GM18511 (cell line): Measurements from ENCODE around the gene NCK1.
"Not testable (repeated sequence)": the region's sequence is repeated elsewhere in the genome, so short reads cannot be mapped to it uniquely, and the experiment has no call there.

Experiments
- ATAC-seq: cut with Tn5 transposase; IDR thresholded peaks from one replicate; pipeline ENCODE4 v1.9.1; 2021; ENCODE audit warnings: mild to moderate bottlenecking, moderate library complexity; ENCODE audit not compliant: unreplicated experiment

NCK1 gene

GRCh38 chr3:136943436-136943835 is 81.4 kb downstream of the NCK1 start:
- ATAC-seq = no peak

DNA sequence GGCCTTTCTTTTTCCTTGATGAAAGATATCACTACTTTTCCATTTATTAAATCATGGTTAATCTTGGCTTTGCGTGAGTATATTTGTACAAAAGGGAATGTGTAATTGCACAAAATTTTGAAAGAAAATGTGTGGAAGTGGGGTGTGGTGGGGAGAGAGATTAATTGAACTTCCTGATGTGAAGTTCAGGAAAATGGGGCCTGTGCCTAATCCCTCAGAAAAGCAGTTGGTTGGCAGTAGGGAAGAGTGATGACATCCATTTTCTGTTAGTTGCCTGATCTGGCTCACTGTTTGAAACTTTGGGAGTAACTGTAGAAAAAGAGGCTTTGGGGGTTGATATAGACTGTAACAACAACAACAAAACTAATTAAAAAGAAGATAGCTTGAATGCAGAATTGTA is 85.0 kb downstream of the NCK1 start:
- no peak for ATAC-seq

DNA sequence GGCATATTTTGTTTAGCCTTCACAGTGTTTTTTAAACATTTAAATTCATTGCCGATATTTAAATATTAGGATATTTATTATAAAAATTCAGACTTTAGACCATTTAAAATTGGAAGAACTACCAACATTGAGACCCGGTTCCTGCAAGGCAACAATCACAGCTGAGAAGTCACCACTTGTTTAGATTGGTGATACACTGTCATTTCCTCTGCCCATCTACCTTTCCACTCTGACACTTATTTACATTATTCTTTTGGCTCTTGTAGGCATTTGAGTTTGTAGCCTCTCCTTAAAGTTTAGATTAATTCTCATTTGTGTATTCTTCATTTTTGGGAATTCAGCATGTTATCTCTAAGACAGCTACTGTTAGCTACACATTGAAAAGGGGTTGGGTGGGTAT is 85.5 kb downstream of the NCK1 start:
- no peak for ATAC-seq

DNA sequence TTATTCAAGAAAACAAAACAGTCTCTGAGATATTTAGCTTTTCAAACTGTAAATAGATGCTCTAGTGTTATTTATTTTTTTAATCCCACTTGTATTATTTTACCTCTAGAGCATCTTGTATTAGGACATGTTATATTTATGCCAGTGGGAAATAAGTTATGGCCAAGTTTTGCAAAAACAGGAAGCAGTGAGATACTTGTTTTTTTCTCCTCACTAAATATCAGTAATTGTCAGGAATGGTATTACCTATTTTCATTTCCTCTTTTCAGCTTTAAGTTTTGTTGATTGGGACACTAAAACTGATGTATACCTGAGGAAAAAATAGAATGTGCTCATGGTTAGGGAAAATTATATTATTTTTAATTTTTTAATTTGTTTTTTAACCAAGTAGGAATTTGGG is 87.1 kb downstream of the NCK1 start:
- no peak for ATAC-seq

- ATAC-seq = no peak
Observed at GRCh38 chr3:136949708-136950107, 87.7 kb downstream of the NCK1 start.

- no peak for ATAC-seq
Observed at GRCh38 chr3:136950623-136951022, 88.6 kb downstream of the NCK1 start.

GRCh38 chr3:136952292-136952691 is 90.3 kb downstream of the NCK1 start:
- ATAC-seq = no peak

DNA sequence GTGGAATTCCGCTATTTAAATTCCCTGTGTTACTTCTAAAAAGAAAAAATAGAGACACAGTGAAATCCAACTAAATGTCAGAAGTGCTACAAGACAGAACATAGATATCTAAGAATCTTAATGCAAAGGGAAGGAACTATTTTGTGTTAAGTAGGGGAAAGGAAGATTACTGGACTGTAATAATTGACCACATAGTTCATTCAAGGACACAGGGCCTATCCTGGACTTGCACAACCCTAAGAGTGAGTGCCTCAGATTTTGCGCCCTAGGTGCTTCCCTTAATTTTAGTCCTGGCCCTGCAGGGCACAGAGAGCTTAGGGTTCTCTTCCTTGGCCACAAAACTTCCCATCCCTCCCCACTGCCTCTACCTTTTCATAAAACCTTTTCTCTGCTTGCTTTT is 92.2 kb downstream of the NCK1 start:
- no peak for ATAC-seq

GRCh38 chr3:136954980-136955780 is 93.2 kb downstream of the NCK1 start:
- ATAC-seq = no peak

- no peak for ATAC-seq
Observed at GRCh38 chr3:136955813-136956212, 93.8 kb downstream of the NCK1 start.

GRCh38 chr3:136956971-136957370 is 95.0 kb downstream of the NCK1 start:
- no peak for ATAC-seq

DNA sequence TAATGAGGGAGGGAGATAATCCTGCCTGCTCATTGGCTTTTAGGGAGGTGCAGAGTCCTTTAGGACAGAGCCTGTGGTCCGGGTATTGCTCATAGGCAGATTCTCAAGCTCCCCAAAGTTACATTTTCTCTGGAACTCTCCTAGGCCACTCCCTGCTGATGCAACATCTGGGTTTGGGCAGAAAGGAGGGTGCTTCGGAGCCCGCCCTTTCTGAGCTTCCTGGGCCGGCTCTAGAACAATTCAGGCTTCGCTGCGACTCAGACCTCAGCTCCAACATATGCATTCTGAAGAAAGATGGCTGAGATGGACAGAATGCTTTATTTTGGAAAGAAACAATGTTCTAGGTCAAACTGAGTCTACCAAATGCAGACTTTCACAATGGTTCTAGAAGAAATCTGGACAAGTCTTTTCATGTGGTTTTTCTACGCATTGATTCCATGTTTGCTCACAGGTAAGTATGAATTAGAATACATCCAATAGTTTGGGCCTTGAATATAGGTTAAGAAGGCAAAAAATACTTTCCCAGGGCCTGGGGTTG is 95.8 kb downstream of the NCK1 start, which contains the start of gene IL20RB:
IL20RB (plus strand) TSS at position 233 of the 538 bp plus-strand sequence; CDS start at position 364, 131 bp downstream.
- ATAC-seq = no peak

DNA sequence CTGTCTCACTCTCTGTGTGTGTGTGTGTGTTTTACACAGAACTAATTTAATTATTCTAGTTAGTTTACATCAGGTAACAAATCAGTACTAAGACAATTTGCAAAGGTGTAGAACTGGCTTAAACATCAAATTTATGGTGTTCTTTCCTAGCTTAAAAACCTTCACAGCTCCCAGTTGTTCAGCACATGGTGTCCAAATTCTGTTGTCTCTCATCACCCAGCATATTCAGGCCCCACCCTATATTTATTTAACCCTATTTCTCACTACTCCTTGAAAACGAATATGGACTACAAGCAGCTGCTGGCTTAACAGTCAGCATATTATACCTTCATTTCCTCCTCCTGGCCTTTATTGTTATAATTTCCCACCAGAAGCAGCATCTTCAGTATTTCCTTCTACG is 96.9 kb downstream of the NCK1 start:
- no peak for ATAC-seq

GRCh38 chr3:136959599-136959998 is 97.6 kb downstream of the NCK1 start:
- no peak for ATAC-seq

GRCh38 chr3:136960838-136961836 is 99.1 kb downstream of the NCK1 start:
- ATAC-seq = no peak

- no peak for ATAC-seq
Observed at GRCh38 chr3:136962927-136963326, 100.9 kb downstream of the NCK1 start.

DNA sequence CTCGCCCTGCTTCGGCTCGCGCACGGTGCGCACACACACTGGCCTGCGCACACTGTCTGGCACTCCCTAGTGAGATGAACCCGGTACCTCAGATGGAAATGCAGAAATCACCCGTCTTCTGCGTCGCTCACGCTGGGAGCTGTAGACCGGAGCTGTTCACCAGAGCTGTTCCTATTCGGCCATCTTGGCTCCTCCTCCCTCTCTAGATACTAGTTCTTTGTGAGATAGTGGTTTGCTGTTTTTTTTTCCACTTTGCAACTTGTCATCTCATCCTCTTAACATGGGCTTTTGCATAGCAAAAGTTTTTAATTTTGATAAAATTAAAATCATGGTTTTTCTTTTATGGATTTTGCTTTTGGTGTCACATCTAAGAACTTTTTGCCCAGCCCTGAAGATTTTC is 107.5 kb downstream of the NCK1 start:
- ATAC-seq = not testable (repeated sequence)

- no peak for ATAC-seq
Observed at GRCh38 chr3:136973352-136973751, 111.3 kb downstream of the NCK1 start.

DNA sequence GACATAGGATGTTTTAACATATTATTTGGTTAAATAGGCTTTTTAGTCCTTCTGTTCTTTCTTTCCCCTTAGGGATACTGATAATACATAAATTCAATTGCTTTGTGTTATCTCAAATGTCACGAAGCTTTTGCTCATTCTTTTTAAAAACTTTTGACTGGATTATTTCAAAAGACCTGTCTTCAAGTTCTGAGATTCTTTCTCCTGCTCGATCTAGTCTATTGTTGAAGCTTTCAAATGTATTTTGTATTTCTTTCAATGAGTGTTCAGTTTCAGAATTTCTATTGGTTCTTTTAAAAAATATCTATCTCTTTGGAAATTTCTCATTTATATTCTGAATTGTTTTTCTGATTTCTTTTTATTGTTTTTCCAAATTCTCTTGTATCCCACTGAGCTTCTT is 112.7 kb downstream of the NCK1 start:
- ATAC-seq = no peak

DNA sequence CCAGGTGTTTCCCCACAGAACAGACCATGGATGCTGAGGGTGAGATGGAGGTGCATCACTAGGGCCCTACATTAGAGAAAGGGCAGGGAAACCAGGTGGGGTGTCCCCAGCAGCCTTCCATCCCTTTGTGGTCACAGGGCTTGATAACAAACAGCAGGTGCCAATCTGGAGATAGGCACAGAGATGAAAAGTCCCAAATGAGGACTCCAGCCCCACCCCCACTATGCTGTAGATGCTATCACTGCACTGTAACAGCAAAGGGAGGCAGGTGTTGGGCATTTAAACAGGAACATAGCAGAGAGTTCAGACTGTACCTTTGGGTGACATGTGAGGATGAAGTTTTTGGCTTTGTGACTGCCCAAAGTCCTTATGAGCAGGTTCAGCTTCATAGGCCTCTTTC is 117.2 kb downstream of the NCK1 start:
- no peak for ATAC-seq

- no peak for ATAC-seq
Observed at GRCh38 chr3:136979684-136980083, 117.7 kb downstream of the NCK1 start.
